Activated B cell treated with CpG ODN at 0.5 μM for 24 hours (primary cell): ENCODE results near the gene CYTH1. TPM values are rescaled to one million over a fixed set of nuclear protein-coding genes. Genes with fewer than 3 reads are reported as not detected.
A peak's percentile ranks its signal among the peaks of the same experiment; 100 is the strongest.

Experiments used
- ATAC-seq: fragments of 200-7000 bp; cut with Tn5 transposase; one replicate; pipeline ENCODE4 v1.10.0; 2021; ENCODE audit warnings: low read depth, mild to moderate bottlenecking, moderate library complexity
- CTCF ChIA-PET: fragments of 350-600 bp; sonication (Branson Sonifier 250); formaldehyde crosslinking; loops from one replicate; lab custom pipeline; 2021; ENCODE audit warnings: antibody characterized with exemption; lab: Charles Lee
- POLR2A ChIA-PET: fragments of 350-600 bp; sonication (Branson Sonifier 250); formaldehyde crosslinking; loops from one replicate; lab custom pipeline; 2021; ENCODE audit warnings: antibody characterized with exemption; lab: Charles Lee
- DNase-seq: peaks from one replicate; pipeline ENCODE4 v3.0.0; 2022
- H3K27ac Mint-ChIP-seq: one replicate; pipeline ENCODE4 v1.8.0; 2020; ENCODE audit warnings: mixed read lengths
- H3K27me3 Mint-ChIP-seq: one replicate; pipeline ENCODE4 v1.8.0; 2021; ENCODE audit warnings: mixed read lengths
- H3K36me3 Mint-ChIP-seq: one replicate; pipeline ENCODE4 v1.8.0; 2021; ENCODE audit warnings: low read depth, mixed read lengths
- H3K4me1 Mint-ChIP-seq: one replicate; pipeline ENCODE4 v1.8.0; 2021; ENCODE audit warnings: mixed read lengths
- H3K4me3 Mint-ChIP-seq: one replicate; pipeline ENCODE4 v1.8.0; 2020; ENCODE audit warnings: mild to moderate bottlenecking, mixed read lengths
- H3K9me3 Mint-ChIP-seq: one replicate; pipeline ENCODE4 v1.8.0; 2020; ENCODE audit warnings: mixed read lengths
- CTCF ChIP-seq: fragments of 200-600 bp; IDR thresholded peaks from one replicate; pipeline ENCODE4 v1.8.0; 2022; ENCODE audit warnings: antibody characterized with exemption, mild to moderate bottlenecking
- intact Hi-C: fragments of 100-400 bp; cut with micrococcal nuclease; formaldehyde crosslinking; loops from one replicate; pipeline ENCODE4 v1.15.1; 2024
- total RNA-seq: library from RNA; stranded (reverse); gene quantifications from 2 replicates; pipeline ENCODE4 v1.2.3, GENCODE V29; 2022

The CYTH1 gene
- total RNA-seq, 1 donor from 2014 or later, result 391 TPM

- ChIA-PET POLR2A (interaction anchor here (0.6 to 15.8 kb wide), 9 partner anchors 8 to 1315 kb away, joined by 3 to 396 read pairs (median 4); no protein-coding TSS in a partner anchor), CTCF (interaction anchor here (0.7 to 3.2 kb wide), 7 partner anchors 11 to 81 kb away, joined by 3 to 42 read pairs (median 4); no protein-coding TSS in a partner anchor)
- H3K9me3 Mint-ChIP-seq, result no peaks in the 10 kb centered on the region
- ATAC-seq, result peak; percentile 40
- H3K27me3 Mint-ChIP-seq, result no peaks in the 10 kb centered on the region
- peaks cover 24% of the 10 kb centered on the region for H3K36me3 Mint-ChIP-seq
- TF ChIP-seq CTCF, result no peak
- H3K4me1 Mint-ChIP-seq, result peaks cover 97% of the 10 kb centered on the region
- H3K27ac Mint-ChIP-seq, result peak overlapping the region; percentile 78
- intact Hi-C loops, result loop anchor here (1.0 kb wide), 1 partner anchor 18 kb away; no protein-coding TSS in a partner anchor
- DNase-seq, result no peak
- H3K4me3 Mint-ChIP-seq, result peak overlapping the region; percentile 65
These were observed 63.4 kb downstream of the CYTH1 start for GRCh38 chr17:78718575-78719208.

GRCh38 chr17:78717431-78717980 is 64.6 kb downstream of the CYTH1 start:
- Mint-ChIP-seq H3K27ac (peak overlapping the region; percentile 78), H3K27me3 (no peaks in the 10 kb centered on the region), H3K4me1 (peaks cover 97% of the 10 kb centered on the region), H3K4me3 (peak overlapping the region; percentile 65), H3K9me3 (no peaks in the 10 kb centered on the region), H3K36me3 (peaks cover 17% of the 10 kb centered on the region)
- CTCF ChIA-PET, result interaction anchor here (0.8 to 3.2 kb wide), 6 partner anchors 10 to 63 kb away, joined by 3 to 42 read pairs (median 3); no protein-coding TSS in a partner anchor
- POLR2A ChIA-PET, result interaction anchor here (0.6 to 15.8 kb wide), 8 partner anchors 9 to 456 kb away, joined by 3 to 396 read pairs (median 12); no protein-coding TSS in a partner anchor
- intact Hi-C loops, result no loop called here
- DNase-seq (no peak), ATAC-seq (no peak)
- TF ChIP-seq CTCF, result no peak

- no peaks in the 10 kb centered on the region for H3K27me3 Mint-ChIP-seq
- peaks cover 95% of the 10 kb centered on the region for H3K4me1 Mint-ChIP-seq
- intact Hi-C loops, result loop anchor here (1.0 kb wide), 1 partner anchor 11 kb away; no protein-coding TSS in a partner anchor
- peak overlapping the region; percentile 65 for H3K4me3 Mint-ChIP-seq
- ChIA-PET CTCF (interaction anchor here (0.8 to 3.2 kb wide), 7 partner anchors 9 to 64 kb away, joined by 3 to 42 read pairs (median 3); no protein-coding TSS in a partner anchor), POLR2A (interaction anchor here (0.6 to 15.8 kb wide), 8 partner anchors 9 to 455 kb away, joined by 4 to 396 read pairs (median 12); no protein-coding TSS in a partner anchor)
- H3K36me3 Mint-ChIP-seq, result peaks cover 16% of the 10 kb centered on the region
- no peaks in the 10 kb centered on the region for H3K9me3 Mint-ChIP-seq
- DNase-seq (no peak), ATAC-seq (peak; percentile 28)
- peak overlapping the region; percentile 78 for H3K27ac Mint-ChIP-seq
- no peak for TF ChIP-seq CTCF
These were observed 65.2 kb downstream of the CYTH1 start for GRCh38 chr17:78716814-78717393.

- intact Hi-C loops, result loop anchor here (1.0 kb wide), 1 partner anchor 10 kb away; no protein-coding TSS in a partner anchor
- DNase-seq (no peak), ATAC-seq (no peak)
- peaks cover 95% of the 10 kb centered on the region for H3K4me1 Mint-ChIP-seq
- H3K4me3 Mint-ChIP-seq, result peak overlapping the region; percentile 65
- peaks cover 19% of the 10 kb centered on the region for H3K36me3 Mint-ChIP-seq
- H3K27me3 Mint-ChIP-seq, result no peaks in the 10 kb centered on the region
- ChIA-PET CTCF (interaction anchor here (0.5 to 3.2 kb wide), 8 partner anchors 8 to 312 kb away, joined by 3 to 42 read pairs (median 3); no protein-coding TSS in a partner anchor), POLR2A (interaction anchor here (0.7 to 15.8 kb wide), 9 partner anchors 8 to 64 kb away, joined by 3 to 396 read pairs (median 7); no protein-coding TSS in a partner anchor)
- H3K9me3 Mint-ChIP-seq, result no peaks in the 10 kb centered on the region
- peak overlapping the region; percentile 78 for H3K27ac Mint-ChIP-seq
- TF ChIP-seq CTCF, result no peak
These were observed 65.8 kb downstream of the CYTH1 start for GRCh38 chr17:78716292-78716691.
